ENCODE results near the gene MTM1.

MTM1 gene

DNA sequence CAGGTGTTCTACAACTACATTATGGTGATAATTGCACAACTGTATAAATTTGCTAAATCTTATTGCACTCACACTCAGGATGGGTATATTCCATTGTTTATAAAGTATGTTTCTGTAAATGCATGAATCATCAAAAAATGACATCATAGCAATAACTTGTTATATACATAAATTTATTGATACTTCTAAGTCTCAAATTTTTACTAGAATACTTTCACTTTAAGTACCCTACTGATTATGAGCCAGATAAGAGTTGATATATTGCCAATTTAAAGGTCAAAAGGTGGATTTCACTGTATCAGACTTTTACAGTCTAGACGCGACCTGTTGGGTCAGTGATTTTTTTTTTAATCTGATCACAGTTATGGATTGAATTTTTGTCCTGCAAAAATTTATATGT, 87.4 kb downstream of the MTM1 start:
- DNase-seq (ENCODE audit: low read depth, low spot score) = no peak
- no peaks in the 10 kb centered on the region for H3K36me3 ChIP-seq (ENCODE audit: control insufficient read depth, insufficient read depth, low read length)
- H3K9me3 ChIP-seq (ENCODE audit: control insufficient read depth, insufficient read depth, low read length) = no peaks in the 10 kb centered on the region
- H3K4me1 ChIP-seq (ENCODE audit: control insufficient read depth, insufficient read depth, low read length) = no peaks in the 10 kb centered on the region
- H3K4me3 ChIP-seq (ENCODE audit: low read length) = no peak overlapping the region
- H3K27ac ChIP-seq (ENCODE audit: low read length) = no peak overlapping the region
- WGBS (ENCODE audit: insufficient coverage, insufficient read length) = no CpG with 5 or more reads among the region's 2 CpGs
- no peaks in the 10 kb centered on the region for H3K27me3 ChIP-seq (ENCODE audit: control insufficient read depth, insufficient read depth, low read length)

GRCh38 chrX:150663073-150663472, 94.7 kb downstream of the MTM1 start:
- no peaks in the 10 kb centered on the region for H3K36me3 ChIP-seq (ENCODE audit: control insufficient read depth, insufficient read depth, low read length)
- no CpG with 5 or more reads among the region's 2 CpGs for WGBS (ENCODE audit: insufficient coverage, insufficient read length)
- H3K27ac ChIP-seq (ENCODE audit: low read length) = no peak overlapping the region
- no peak for DNase-seq (ENCODE audit: low read depth, low spot score)
- no peaks in the 10 kb centered on the region for H3K9me3 ChIP-seq (ENCODE audit: control insufficient read depth, insufficient read depth, low read length)
- no peaks in the 10 kb centered on the region for H3K27me3 ChIP-seq (ENCODE audit: control insufficient read depth, insufficient read depth, low read length)
- no peak overlapping the region for H3K4me3 ChIP-seq (ENCODE audit: low read length)
- H3K4me1 ChIP-seq (ENCODE audit: control insufficient read depth, insufficient read depth, low read length) = no peaks in the 10 kb centered on the region

DNA sequence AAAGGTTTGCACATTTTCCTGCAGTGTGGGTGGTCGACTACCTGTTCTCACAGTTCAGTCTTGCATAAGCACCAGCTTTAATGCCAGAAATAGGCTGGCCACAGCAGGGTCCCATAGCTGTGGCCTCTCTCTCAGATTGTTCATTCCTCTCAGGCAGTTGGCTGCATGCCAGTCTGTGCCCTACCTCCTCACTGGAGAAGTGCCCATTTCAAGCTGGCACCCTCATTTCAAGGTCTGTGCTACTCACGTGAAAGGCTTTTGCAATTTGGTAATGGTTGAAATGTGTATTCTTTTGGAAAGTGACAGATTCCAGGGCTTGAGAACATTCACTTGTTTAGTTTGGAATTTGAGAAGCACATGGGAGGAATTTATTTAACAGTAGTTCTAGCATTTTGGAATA, 95.9 kb downstream of the MTM1 start:
- no peak for DNase-seq (ENCODE audit: low read depth, low spot score)
- Histone ChIP-seq H3K36me3 (ENCODE audit: control insufficient read depth, insufficient read depth, low read length) (no peaks in the 10 kb centered on the region), H3K4me3 (ENCODE audit: low read length) (no peak overlapping the region), H3K27ac (ENCODE audit: low read length) (no peak overlapping the region), H3K9me3 (ENCODE audit: control insufficient read depth, insufficient read depth, low read length) (no peaks in the 10 kb centered on the region), H3K4me1 (ENCODE audit: control insufficient read depth, insufficient read depth, low read length) (no peaks in the 10 kb centered on the region), H3K27me3 (ENCODE audit: control insufficient read depth, insufficient read depth, low read length) (no peaks in the 10 kb centered on the region)
- no CpG with 5 or more reads among the region's 2 CpGs for WGBS (ENCODE audit: insufficient coverage, insufficient read length)

DNA sequence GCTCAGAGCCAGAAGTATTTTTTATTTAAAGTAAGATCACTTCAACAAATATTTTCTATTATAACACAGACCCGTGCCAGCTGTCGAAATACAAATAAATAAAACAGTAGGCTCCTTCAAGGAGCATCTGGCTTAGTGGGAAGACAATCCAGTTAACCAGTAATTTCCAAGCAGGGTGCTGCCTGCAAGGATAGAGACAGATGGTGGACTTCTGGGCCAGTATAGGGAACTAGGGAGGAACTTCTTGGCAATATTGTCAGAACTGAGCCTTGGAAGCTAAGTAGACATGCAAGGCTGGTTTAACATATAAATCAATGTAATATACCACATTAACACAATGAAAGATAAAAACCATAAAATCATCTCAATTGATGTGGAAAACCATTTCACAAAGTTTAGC, 107.8 kb downstream of the MTM1 start:
- Histone ChIP-seq H3K4me3 (ENCODE audit: low read length) (no peak overlapping the region), H3K4me1 (ENCODE audit: control insufficient read depth, insufficient read depth, low read length) (no peaks in the 10 kb centered on the region), H3K27me3 (ENCODE audit: control insufficient read depth, insufficient read depth, low read length) (no peaks in the 10 kb centered on the region), H3K9me3 (ENCODE audit: control insufficient read depth, insufficient read depth, low read length) (no peaks in the 10 kb centered on the region), H3K36me3 (ENCODE audit: control insufficient read depth, insufficient read depth, low read length) (no peaks in the 10 kb centered on the region), H3K27ac (ENCODE audit: low read length) (no peak overlapping the region)
- WGBS (ENCODE audit: insufficient coverage, insufficient read length) = no CpG with 5 or more reads among the region's 2 CpGs
- no peak for DNase-seq (ENCODE audit: low read depth, low spot score)

DNA sequence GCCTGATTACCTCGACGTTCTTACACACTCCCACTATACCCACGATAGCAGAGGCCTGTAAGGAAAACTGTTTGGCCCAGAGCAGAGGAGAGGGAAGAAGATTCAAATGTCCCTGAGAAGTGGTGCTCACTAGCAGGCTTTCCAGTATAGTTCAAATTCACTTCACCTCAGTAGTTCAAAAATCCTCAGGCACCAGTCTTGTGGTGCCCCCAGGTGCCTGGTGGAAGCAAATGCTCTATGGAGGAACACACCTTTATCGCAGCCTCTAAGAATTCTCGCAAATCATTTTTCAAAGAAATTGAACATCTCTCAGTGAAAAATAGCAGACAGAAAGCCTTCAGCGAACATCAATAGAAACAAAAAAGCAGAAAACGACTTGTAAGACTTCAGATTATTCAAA, 112.6 kb downstream of the MTM1 start:
- Histone ChIP-seq H3K36me3 (ENCODE audit: control insufficient read depth, insufficient read depth, low read length) (no peaks in the 10 kb centered on the region), H3K4me3 (ENCODE audit: low read length) (no peak overlapping the region), H3K9me3 (ENCODE audit: control insufficient read depth, insufficient read depth, low read length) (no peaks in the 10 kb centered on the region), H3K27ac (ENCODE audit: low read length) (no peak overlapping the region), H3K27me3 (ENCODE audit: control insufficient read depth, insufficient read depth, low read length) (no peaks in the 10 kb centered on the region), H3K4me1 (ENCODE audit: control insufficient read depth, insufficient read depth, low read length) (no peaks in the 10 kb centered on the region)
- WGBS (ENCODE audit: insufficient coverage, insufficient read length) = no CpG with 5 or more reads among the region's 7 CpGs
- no peak for DNase-seq (ENCODE audit: low read depth, low spot score)

- no CpG with 5 or more reads among the region's 3 CpGs for WGBS (ENCODE audit: insufficient coverage, insufficient read length)
- Histone ChIP-seq H3K27ac (ENCODE audit: low read length) (no peak overlapping the region), H3K9me3 (ENCODE audit: control insufficient read depth, insufficient read depth, low read length) (no peaks in the 10 kb centered on the region), H3K36me3 (ENCODE audit: control insufficient read depth, insufficient read depth, low read length) (no peaks in the 10 kb centered on the region), H3K27me3 (ENCODE audit: control insufficient read depth, insufficient read depth, low read length) (no peaks in the 10 kb centered on the region), H3K4me1 (ENCODE audit: control insufficient read depth, insufficient read depth, low read length) (no peaks in the 10 kb centered on the region; the same call in 1 of the 2 replicates), H3K4me3 (ENCODE audit: low read length) (no peak overlapping the region)
- no peak for DNase-seq (ENCODE audit: low read depth, low spot score)
Observed at GRCh38 chrX:150683112-150683511, 114.7 kb downstream of the MTM1 start.

DNA sequence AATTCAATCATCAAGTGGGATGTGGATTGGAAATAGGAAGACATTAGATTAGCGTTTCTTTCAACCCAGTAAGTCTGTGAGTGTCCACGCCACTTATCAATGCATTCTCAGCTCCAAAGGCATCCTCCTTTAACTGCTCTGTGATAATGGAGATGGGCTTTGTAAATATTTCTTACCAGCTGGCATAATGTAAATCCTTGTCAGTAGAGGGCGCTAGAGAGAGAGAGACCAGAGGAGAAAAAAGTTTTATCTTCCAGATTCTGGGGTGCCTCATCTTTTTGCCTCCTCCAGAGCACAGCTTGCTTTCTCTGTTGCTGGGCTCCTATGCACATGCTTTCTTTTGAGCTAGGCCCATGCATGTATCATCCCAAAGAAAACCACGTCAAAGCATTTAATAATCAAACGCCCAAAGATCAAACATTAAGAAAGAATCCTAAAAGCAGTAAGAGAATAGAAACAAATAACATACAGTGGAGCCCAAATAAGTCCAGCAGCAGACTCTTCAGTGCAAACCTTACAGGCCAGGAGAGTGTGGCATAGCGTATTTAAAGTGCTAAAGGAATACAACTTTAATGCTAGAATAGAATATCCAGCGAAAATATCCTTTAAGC, 115.2 kb downstream of the MTM1 start:
- no peaks in the 10 kb centered on the region for H3K9me3 ChIP-seq (ENCODE audit: control insufficient read depth, insufficient read depth, low read length)
- no peak overlapping the region for H3K4me3 ChIP-seq (ENCODE audit: low read length)
- H3K36me3 ChIP-seq (ENCODE audit: control insufficient read depth, insufficient read depth, low read length) = no peaks in the 10 kb centered on the region
- no CpG with 5 or more reads among the region's 7 CpGs for WGBS (ENCODE audit: insufficient coverage, insufficient read length)
- H3K27me3 ChIP-seq (ENCODE audit: control insufficient read depth, insufficient read depth, low read length) = no peaks in the 10 kb centered on the region
- no peak overlapping the region for H3K27ac ChIP-seq (ENCODE audit: low read length)
- DNase-seq (ENCODE audit: low read depth, low spot score) = no peak
- peaks cover under 1% of the 10 kb centered on the region; the same call in 1 of the 2 replicates for H3K4me1 ChIP-seq (ENCODE audit: control insufficient read depth, insufficient read depth, low read length)

DNA sequence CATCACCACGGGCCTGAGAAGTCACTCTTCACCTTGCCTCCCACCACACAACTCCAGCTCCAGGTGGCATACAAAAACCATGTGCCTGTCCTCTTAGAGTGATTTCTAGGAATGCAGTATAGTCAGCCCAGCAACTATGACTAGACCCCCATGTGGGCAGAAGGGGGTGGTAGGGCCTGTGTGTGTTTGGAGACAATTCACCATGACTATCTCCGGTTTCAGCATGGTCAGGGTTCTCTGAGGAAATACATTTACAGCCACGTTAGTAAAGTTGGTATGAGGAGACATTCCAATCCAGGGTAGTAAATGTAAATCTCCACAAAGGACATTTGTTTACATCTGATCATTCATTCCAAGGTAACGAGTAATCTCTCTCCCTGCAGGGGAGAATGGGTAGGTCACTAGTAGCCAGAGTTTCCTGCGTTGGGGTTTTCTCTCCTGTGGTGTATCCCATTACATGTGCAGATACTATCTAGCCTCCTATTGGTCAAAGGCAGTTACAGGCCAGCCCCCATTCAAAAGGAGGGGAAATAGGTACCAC, 120.6 kb downstream of the MTM1 start:
- Histone ChIP-seq H3K9me3 (ENCODE audit: control insufficient read depth, insufficient read depth, low read length) (no peaks in the 10 kb centered on the region), H3K36me3 (ENCODE audit: control insufficient read depth, insufficient read depth, low read length) (no peaks in the 10 kb centered on the region), H3K27me3 (ENCODE audit: control insufficient read depth, insufficient read depth, low read length) (no peaks in the 10 kb centered on the region), H3K4me1 (ENCODE audit: control insufficient read depth, insufficient read depth, low read length) (peaks cover 1% of the 10 kb centered on the region), H3K27ac (ENCODE audit: low read length) (no peak overlapping the region), H3K4me3 (ENCODE audit: low read length) (no peak overlapping the region)
- no peak for DNase-seq (ENCODE audit: low read depth, low spot score)
- no CpG with 5 or more reads among the region's 5 CpGs for WGBS (ENCODE audit: insufficient coverage, insufficient read length)

GRCh38 chrX:150690126-150690525, 121.7 kb downstream of the MTM1 start:
- DNase-seq (ENCODE audit: low read depth, low spot score) = no peak
- Histone ChIP-seq H3K4me3 (ENCODE audit: low read length) (no peak overlapping the region), H3K27me3 (ENCODE audit: control insufficient read depth, insufficient read depth, low read length) (no peaks in the 10 kb centered on the region), H3K9me3 (ENCODE audit: control insufficient read depth, insufficient read depth, low read length) (no peaks in the 10 kb centered on the region), H3K36me3 (ENCODE audit: control insufficient read depth, insufficient read depth, low read length) (no peaks in the 10 kb centered on the region), H3K27ac (ENCODE audit: low read length) (no peak overlapping the region), H3K4me1 (ENCODE audit: control insufficient read depth, insufficient read depth, low read length) (peaks cover 4% of the 10 kb centered on the region)

DNA sequence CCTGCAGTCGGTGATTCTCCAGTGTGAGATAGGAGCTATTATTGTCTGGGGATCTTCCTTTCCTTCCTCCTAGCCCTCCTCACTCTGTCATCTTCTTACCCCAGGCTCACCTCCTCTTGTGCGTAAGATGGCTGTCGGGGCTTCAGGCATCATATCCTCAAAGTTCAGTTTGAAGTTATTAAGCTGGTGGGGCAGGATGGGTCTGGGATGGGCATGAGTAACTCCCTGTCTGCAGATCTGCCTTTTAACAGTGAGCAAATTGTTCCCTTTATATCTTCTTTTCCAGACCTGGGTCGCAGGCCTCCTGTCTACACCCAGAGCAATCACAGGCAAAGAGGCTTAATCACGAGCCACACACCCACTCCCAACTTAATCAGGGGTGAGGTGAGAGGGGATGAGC, 123.9 kb downstream of the MTM1 start:
- H3K4me1 ChIP-seq (ENCODE audit: control insufficient read depth, insufficient read depth, low read length) = peaks cover 5% of the 10 kb centered on the region
- no CpG with 5 or more reads among the region's 5 CpGs for WGBS (ENCODE audit: insufficient coverage, insufficient read length)
- no peak overlapping the region for H3K27ac ChIP-seq (ENCODE audit: low read length)
- DNase-seq (ENCODE audit: low read depth, low spot score) = no peak
- H3K36me3 ChIP-seq (ENCODE audit: control insufficient read depth, insufficient read depth, low read length) = no peaks in the 10 kb centered on the region
- H3K4me3 ChIP-seq (ENCODE audit: low read length) = no peak overlapping the region; the same call in 1 of the 2 replicates
- H3K27me3 ChIP-seq (ENCODE audit: control insufficient read depth, insufficient read depth, low read length) = no peaks in the 10 kb centered on the region
- no peaks in the 10 kb centered on the region for H3K9me3 ChIP-seq (ENCODE audit: control insufficient read depth, insufficient read depth, low read length)
